GM21529 (cell line): ENCODE results near the gene UGT1A5.

Source experiments
- ATAC-seq: cut with Tn5 transposase; IDR thresholded peaks from one replicate; pipeline ENCODE4 v1.9.1; 2021; ENCODE audit not compliant: unreplicated experiment

The UGT1A5 gene

GRCh38 chr2:233822101-233822771 is 109.5 kb downstream of the UGT1A5 start:
- no peak for ATAC-seq
